Naive thymus-derived CD8-positive, alpha-beta T cell (primary cell): ENCODE data around the gene KDM2A. TPM values are rescaled to one million over a fixed set of nuclear protein-coding genes. Genes with fewer than 3 reads are reported as not detected.

ENCODE experiments used
- ATAC-seq, 2 donors: fragments of 150-1000 bp; cut with Tn5 transposase in 1 of 2; sonication (Bioruptor Pico), chemical (Tn5 transposase) in 1 of 2; 1 replicate in 1 of 2; 2 replicates in 1 of 2; pipeline ENCODE4 v1.10.0; 2021; ENCODE audit warnings: mild to moderate bottlenecking in 2 of 2, moderate library complexity in 2 of 2
- POLR2A ChIA-PET: fragments of 350-600 bp; sonication (Branson Sonifier 250); formaldehyde crosslinking; loops from one replicate; lab custom pipeline; 2021; ENCODE audit warnings: antibody characterized with exemption; lab: Charles Lee
- DNase-seq, 10 donors: peaks; one replicate each; pipeline versions ENCODE4 v3.0.0 to v3.0.0-alpha.2; 2020 to 2022
- H3K27ac Mint-ChIP-seq, 10 donors: one replicate each; pipeline ENCODE4 v1.8.0; 2020 to 2022; ENCODE audit warnings: mild to moderate bottlenecking in 10 of 10, mixed read lengths in 10 of 10, moderate library complexity in 4 of 10, inconsistent platforms in 1 of 10
- H3K27me3 Mint-ChIP-seq, 5 donors: one replicate each; pipeline ENCODE4 v1.8.0; 2021 to 2022; ENCODE audit warnings: mixed read lengths in 5 of 5
- H3K36me3 Mint-ChIP-seq, 3 donors: one replicate each; pipeline ENCODE4 v1.8.0; 2020 to 2022; ENCODE audit warnings: mixed read lengths in 3 of 3, mild to moderate bottlenecking in 2 of 3, inconsistent platforms in 1 of 3
- H3K4me1 Mint-ChIP-seq, 4 donors: one replicate each; pipeline ENCODE4 v1.8.0; 2021 to 2022; ENCODE audit warnings: mixed read lengths in 4 of 4
- H3K4me3 Mint-ChIP-seq, 10 donors: one replicate each; pipeline ENCODE4 v1.8.0; 2020 to 2022; ENCODE audit warnings: mild to moderate bottlenecking in 10 of 10, mixed read lengths in 10 of 10, moderate library complexity in 6 of 10, inconsistent platforms in 1 of 10
- H3K9me3 Mint-ChIP-seq, 9 donors: one replicate each; pipeline ENCODE4 v1.8.0; 2020 to 2022; ENCODE audit warnings: mixed read lengths in 9 of 9, mild to moderate bottlenecking in 3 of 9, inconsistent platforms in 1 of 9, moderate library complexity in 1 of 9
- polyA plus RNA-seq, 3 donors: library from polyadenylated mRNA; unstranded; fragments of 300-500 nt; fragmentation: Illumina TruSeq; gene quantifications; one replicate each; pipeline ENCODE4 v1.2.3, GENCODE V29; 2021
- total RNA-seq, 8 experiments: library from RNA in 2 of 8; stranded (reverse) in 2 of 8; gene quantifications; one replicate each; pipeline ENCODE4 v1.2.3 and lab custom pipeline; 2021 to 2026

The KDM2A gene
- total and polyA plus RNA-seq, 5 experiments from 2014 or later: 8.0 to 280 (median 12.9) TPM

- H3K4me1 Mint-ChIP-seq: peaks cover 20 to 62% (median 51%) of the 10 kb centered on the region in 4 donors
- H3K4me3 Mint-ChIP-seq: peak overlapping the region in 4 of 10 donors; percentile 4 to 49 (median 28)
- H3K36me3 Mint-ChIP-seq: peaks cover 0 to 56% (median 9%) of the 10 kb centered on the region in 3 donors
- no peak for ATAC-seq
- POLR2A ChIA-PET: interaction anchor here (35.0 to 49.2 kb wide), 2 partner anchors 7 to 14 kb away, joined by 2293 read pairs; partner anchors contain the start of genes ANKRD13D, GRK2 and SSH3
- H3K27ac Mint-ChIP-seq: peak overlapping the region in 7 of 10 donors; percentile 71 to 100 (median 77)
- H3K27me3 Mint-ChIP-seq: no peaks in the 10 kb centered on the region
- H3K9me3 Mint-ChIP-seq: no peaks in the 10 kb centered on the region
- DNase-seq: peak in 2 of 10 donors; percentile 33 to 69
Observed at GRCh38 chr11:67284811-67285540, 165.9 kb downstream of the KDM2A start.

GRCh38 chr11:67285541-67286498 lies 166.8 kb downstream of the KDM2A start:
- DNase-seq (peak in 6 of 10 donors; percentile 46 to 76 (median 52)), ATAC-seq (peak in 1 of 2 donors; percentile 10)
- Mint-ChIP-seq H3K36me3 (peaks cover 0 to 54% (median 6%) of the 10 kb centered on the region in 3 donors), H3K9me3 (no peaks in the 10 kb centered on the region), H3K27ac (peak overlapping the region; percentile 97 to 100 (median 98)), H3K27me3 (no peaks in the 10 kb centered on the region), H3K4me3 (peak overlapping the region in 8 of 10 donors; percentile 28 to 90 (median 84)), H3K4me1 (peaks cover 18 to 63% (median 53%) of the 10 kb centered on the region in 4 donors)
- POLR2A ChIA-PET: interaction anchor here (0.7 to 49.2 kb wide), 5 partner anchors 7 to 670 kb away, joined by 3 to 2293 read pairs (median 4); partner anchors contain the start of genes ANKRD13D, GRK2 and SSH3

GRCh38 chr11:67286621-67287333 lies 167.7 kb downstream of the KDM2A start:
- Mint-ChIP-seq H3K9me3 (no peaks in the 10 kb centered on the region), H3K36me3 (peaks cover 0 to 60% (median 6%) of the 10 kb centered on the region in 3 donors), H3K4me1 (peaks cover 21 to 72% (median 57%) of the 10 kb centered on the region in 4 donors), H3K27ac (peak overlapping the region; percentile 97 to 100 (median 98)), H3K27me3 (no peaks in the 10 kb centered on the region), H3K4me3 (peak overlapping the region; percentile 78 to 90 (median 88))
- peak in 2 of 10 donors; percentile 5 to 46 for DNase-seq
- POLR2A ChIA-PET: interaction anchor here (0.7 to 49.2 kb wide), 10 partner anchors 8 to 671 kb away, joined by 3 to 2293 read pairs (median 6); partner anchors contain the start of genes ANKRD13D, GRK2, POLD4 and SSH3
- ATAC-seq: no peak

- peak in 4 of 10 donors; percentile 11 to 58 (median 46) for DNase-seq
- H3K4me1 Mint-ChIP-seq: peaks cover 17 to 73% (median 57%) of the 10 kb centered on the region in 4 donors
- peaks cover 0 to 58% (median 4%) of the 10 kb centered on the region in 3 donors for H3K36me3 Mint-ChIP-seq
- no peaks in the 10 kb centered on the region for H3K9me3 Mint-ChIP-seq
- peak overlapping the region; percentile 97 to 100 (median 98) for H3K27ac Mint-ChIP-seq
- ATAC-seq: peak; percentile 9 to 11
- H3K4me3 Mint-ChIP-seq: peak overlapping the region; percentile 78 to 90 (median 88)
- POLR2A ChIA-PET: interaction anchor here (0.6 to 49.2 kb wide), 19 partner anchors 9 to 197 kb away, joined by 3 to 2293 read pairs (median 7); partner anchors contain the start of genes AIP, ANKRD13D, CLCF1 and GRK2
- H3K27me3 Mint-ChIP-seq: no peaks in the 10 kb centered on the region
Observed at GRCh38 chr11:67287355-67288197, 168.5 kb downstream of the KDM2A start.

GRCh38 chr11:67288198-67288451 lies 169.1 kb downstream of the KDM2A start:
- POLR2A ChIA-PET: interaction anchor here (0.6 to 49.2 kb wide), 19 partner anchors 10 to 197 kb away, joined by 3 to 2293 read pairs (median 7); partner anchors contain the start of genes AIP, ANKRD13D, CLCF1 and GRK2
- H3K36me3 Mint-ChIP-seq: peaks cover 0 to 58% (median 7%) of the 10 kb centered on the region in 3 donors
- no peaks in the 10 kb centered on the region for H3K27me3 Mint-ChIP-seq
- ATAC-seq: peak in 1 of 2 donors; percentile 24
- H3K4me1 Mint-ChIP-seq: peaks cover 22 to 74% (median 59%) of the 10 kb centered on the region in 4 donors
- no peaks in the 10 kb centered on the region for H3K9me3 Mint-ChIP-seq
- H3K4me3 Mint-ChIP-seq: peak overlapping the region; percentile 78 to 90 (median 88)
- H3K27ac Mint-ChIP-seq: peak overlapping the region; percentile 97 to 100 (median 98)
- no peak for DNase-seq

- Mint-ChIP-seq H3K36me3 (peaks cover 0 to 54% (median 8%) of the 10 kb centered on the region in 3 donors), H3K27ac (peak overlapping the region; percentile 97 to 100 (median 98)), H3K4me3 (peak overlapping the region; percentile 78 to 90 (median 88)), H3K9me3 (no peaks in the 10 kb centered on the region), H3K4me1 (peaks cover 24 to 76% (median 62%) of the 10 kb centered on the region in 4 donors), H3K27me3 (no peaks in the 10 kb centered on the region)
- POLR2A ChIA-PET: interaction anchor here (0.6 to 49.2 kb wide), 19 partner anchors 10 to 196 kb away, joined by 3 to 2293 read pairs (median 7); partner anchors contain the start of genes AIP, ANKRD13D, CLCF1 and GRK2
- DNase-seq: peak; percentile 85 to 95 (median 94)
- peak; percentile 67 to 71 for ATAC-seq
Observed at GRCh38 chr11:67288452-67289225, 169.6 kb downstream of the KDM2A start.

GRCh38 chr11:67289226-67289650 lies 170.2 kb downstream of the KDM2A start, which contains the start of gene ANKRD13D:
Gene ANKRD13D, plus strand, starts transcription at chr11:67289303. Its CDS starts 158 bp downstream, at chr11:67289461.
- no peaks in the 10 kb centered on the region for H3K27me3 Mint-ChIP-seq
- DNase-seq (peak in 2 of 10 donors; percentile 73), ATAC-seq (peak; percentile 44 to 46)
- peaks cover 24 to 77% (median 62%) of the 10 kb centered on the region in 4 donors for H3K4me1 Mint-ChIP-seq
- H3K36me3 Mint-ChIP-seq: peaks cover 0 to 54% (median 9%) of the 10 kb centered on the region in 3 donors
- H3K4me3 Mint-ChIP-seq: peak within 1 kb of the TSS; percentile 87 to 93 (median 90)
- POLR2A ChIA-PET: interaction anchor here (1.1 to 49.2 kb wide), 14 partner anchors 10 to 194 kb away, joined by 3 to 2293 read pairs (median 10); partner anchors contain the start of genes AIP, ANKRD13D, GRK2 and KDM2A
- no peaks in the 10 kb centered on the region for H3K9me3 Mint-ChIP-seq
- H3K27ac Mint-ChIP-seq: peak within 1 kb of the TSS; percentile 97 to 100 (median 98)

GRCh38 chr11:67289651-67290479 lies 170.8 kb downstream of the KDM2A start:
- Mint-ChIP-seq H3K36me3 (peaks cover 0 to 51% (median 10%) of the 10 kb centered on the region in 3 donors), H3K4me1 (peaks cover 24 to 73% (median 62%) of the 10 kb centered on the region in 4 donors), H3K4me3 (peak overlapping the region; percentile 82 to 93 (median 88)), H3K27me3 (no peaks in the 10 kb centered on the region), H3K27ac (peak overlapping the region; percentile 77 to 97 (median 91)), H3K9me3 (peaks cover 0 to under 1% (median 0%) of the 10 kb centered on the region in 9 donors)
- no peak for ATAC-seq
- POLR2A ChIA-PET: interaction anchor here (0.6 to 49.2 kb wide), 11 partner anchors 9 to 193 kb away, joined by 3 to 2293 read pairs (median 10); partner anchors contain the start of genes AIP, ANKRD13D, GRK2 and KDM2A
- DNase-seq: peak in 2 of 10 donors; percentile 7 to 65

GRCh38 chr11:67290801-67291200 lies 171.7 kb downstream of the KDM2A start:
- Mint-ChIP-seq H3K36me3 (peaks cover 0 to 55% (median 19%) of the 10 kb centered on the region in 3 donors), H3K27ac (peak overlapping the region; percentile 38 to 93 (median 80)), H3K27me3 (no peaks in the 10 kb centered on the region), H3K4me3 (peak overlapping the region; percentile 50 to 93 (median 88)), H3K4me1 (peaks cover 24 to 68% (median 58%) of the 10 kb centered on the region in 4 donors), H3K9me3 (peaks cover 0 to 6% (median 2%) of the 10 kb centered on the region in 9 donors)
- ATAC-seq (no peak), DNase-seq (peak in 2 of 10 donors; percentile 1 to 58)
- POLR2A ChIA-PET: interaction anchor here (35.0 to 49.2 kb wide), 2 partner anchors 8 to 12 kb away, joined by 2293 read pairs; partner anchors contain the start of genes ANKRD13D, GRK2 and SSH3
